Measurements from ENCODE around the gene KCNH3.
A peak's percentile ranks its signal among the peaks of the same experiment; 100 is the strongest.
"Not testable (repeated sequence)": the region's sequence is repeated elsewhere in the genome, so short reads cannot be mapped to it uniquely, and the experiment has no call there.

KCNH3 gene

GRCh38 chr12:49527361-49528130 is 11.3 kb upstream of the KCNH3 start:
- no peak for DNase-seq

DNA sequence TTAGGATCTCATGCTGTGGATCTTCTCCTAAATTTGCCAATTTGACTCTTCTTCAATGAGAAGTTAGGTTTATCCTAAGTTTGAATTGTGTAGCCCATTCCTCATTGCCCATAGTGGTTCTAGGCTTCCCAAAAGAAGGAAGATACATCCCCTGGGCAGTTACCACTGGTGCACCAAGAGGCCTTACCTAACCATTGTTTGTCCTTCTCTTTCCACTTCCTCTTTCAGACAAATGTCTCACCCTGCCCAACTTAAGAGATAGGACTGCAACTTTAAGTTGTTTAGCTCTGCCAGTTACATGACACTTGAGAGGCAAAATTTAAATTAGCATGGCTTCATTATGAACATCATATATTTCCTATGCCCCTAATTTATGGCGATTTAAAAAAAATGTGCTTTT is 9.4 kb upstream of the KCNH3 start:
- DNase-seq, result no peak

- no peak for DNase-seq
Measured at GRCh38 chr12:49531745-49532144, 7.1 kb upstream of the KCNH3 start.

- DNase-seq, result no peak
Measured at GRCh38 chr12:49533331-49533730, 5.5 kb upstream of the KCNH3 start.

DNA sequence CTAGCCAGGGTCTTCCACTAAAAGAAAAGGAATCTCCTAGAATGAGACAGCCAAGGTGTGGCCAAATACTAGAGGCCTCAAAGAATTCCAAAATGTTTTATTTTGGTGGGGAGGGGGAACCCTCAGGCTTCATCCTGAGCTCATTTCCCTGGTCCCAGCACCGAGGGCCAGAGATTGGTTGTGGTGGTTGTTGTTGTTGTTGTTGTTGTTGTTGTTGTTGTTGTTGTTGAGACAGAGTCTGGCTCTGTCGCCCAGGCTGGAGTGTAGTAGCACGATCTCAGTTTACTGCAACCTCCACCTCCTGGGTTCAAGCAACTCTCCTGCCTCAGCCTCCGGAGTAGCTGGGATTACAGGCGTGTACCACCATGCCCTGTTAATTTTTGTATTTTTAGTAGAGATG is 4.7 kb upstream of the KCNH3 start:
- DNase-seq, result not testable (repeated sequence)

DNA sequence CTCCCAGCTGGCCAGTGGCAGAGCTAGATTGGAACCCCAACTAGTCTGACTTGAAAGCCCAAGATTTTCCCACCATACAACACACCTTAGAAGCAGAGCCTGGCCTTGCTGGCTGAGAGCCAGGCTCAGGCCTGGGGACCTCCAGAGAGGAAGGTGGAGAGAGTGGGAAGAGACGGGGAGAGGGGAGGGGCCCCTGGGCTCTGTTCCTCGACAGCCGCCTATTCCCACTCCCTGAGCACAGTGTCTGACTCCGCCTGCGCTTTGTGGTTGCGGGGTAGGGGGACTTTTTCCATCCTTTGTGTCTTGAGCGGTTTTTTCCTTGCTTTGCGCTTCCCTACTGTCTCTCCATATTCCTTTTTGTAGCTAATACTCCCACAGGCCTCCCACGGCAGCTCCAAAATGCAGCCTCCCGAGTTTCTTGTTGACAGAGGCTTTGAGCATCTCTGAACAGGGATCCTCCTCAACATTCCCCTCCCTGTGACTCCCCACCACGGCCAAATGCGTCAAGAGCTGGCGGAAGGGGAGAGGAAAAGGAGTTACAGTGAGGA is 4.0 kb upstream of the KCNH3 start:
- no peak for DNase-seq

DNA sequence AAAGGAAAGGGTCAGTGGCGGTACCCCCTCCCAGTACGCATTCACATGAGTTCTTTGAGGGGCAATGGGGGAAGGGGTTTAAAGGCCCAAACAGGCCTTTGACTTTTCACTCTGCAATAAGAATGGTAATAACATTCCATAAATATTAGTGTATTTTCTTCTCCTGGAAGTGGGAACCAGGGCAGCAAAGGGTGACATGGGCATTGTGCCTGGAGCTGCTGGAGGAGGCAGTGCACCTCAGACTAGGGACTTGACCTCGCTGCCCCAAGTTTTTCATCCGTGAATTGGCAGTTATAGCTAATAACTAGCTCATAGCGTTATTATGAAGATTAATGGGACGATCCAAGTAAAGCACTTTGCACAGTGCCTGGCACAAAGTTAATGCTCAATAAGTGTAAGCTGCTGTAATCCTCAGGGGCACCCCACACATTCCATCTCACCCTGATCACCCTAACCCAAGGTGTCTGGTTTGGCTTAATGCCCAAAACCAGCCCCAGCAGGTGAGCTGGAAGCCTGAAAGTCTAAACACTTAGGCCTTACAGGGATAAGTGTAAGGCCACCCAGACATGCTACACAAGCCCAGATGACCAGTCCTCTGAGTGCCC is 2.8 kb upstream of the KCNH3 start:
- no peak for DNase-seq

- no peak for DNase-seq
Measured at GRCh38 chr12:49536526-49537071, 2.2 kb upstream of the KCNH3 start.

DNA sequence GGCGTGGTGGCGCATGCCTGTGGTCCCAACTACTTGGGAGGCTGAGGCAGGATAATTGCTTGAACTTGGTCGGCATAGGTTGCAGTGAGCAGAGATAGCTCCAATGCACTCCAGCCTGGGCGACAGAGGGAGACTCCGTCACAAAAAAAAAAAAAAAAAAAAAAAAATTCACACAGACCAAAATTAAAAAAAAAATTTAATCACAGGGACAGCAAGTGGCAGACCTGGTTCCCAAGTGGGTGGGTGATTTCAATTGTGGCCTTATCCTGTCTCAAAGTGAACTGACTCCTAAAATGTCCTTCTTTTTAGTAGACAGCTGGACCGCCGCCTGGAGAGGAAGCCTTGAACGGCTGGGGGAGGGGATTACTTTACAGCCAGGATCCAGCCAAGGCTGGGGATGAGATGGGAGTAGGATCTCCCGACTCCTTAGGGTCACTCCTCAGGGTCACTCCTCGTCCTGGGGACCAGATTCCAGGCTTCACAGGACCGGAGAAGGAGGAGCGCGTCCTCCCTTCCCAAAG is 1.5 kb upstream of the KCNH3 start:
- DNase-seq, result no peak

DNA sequence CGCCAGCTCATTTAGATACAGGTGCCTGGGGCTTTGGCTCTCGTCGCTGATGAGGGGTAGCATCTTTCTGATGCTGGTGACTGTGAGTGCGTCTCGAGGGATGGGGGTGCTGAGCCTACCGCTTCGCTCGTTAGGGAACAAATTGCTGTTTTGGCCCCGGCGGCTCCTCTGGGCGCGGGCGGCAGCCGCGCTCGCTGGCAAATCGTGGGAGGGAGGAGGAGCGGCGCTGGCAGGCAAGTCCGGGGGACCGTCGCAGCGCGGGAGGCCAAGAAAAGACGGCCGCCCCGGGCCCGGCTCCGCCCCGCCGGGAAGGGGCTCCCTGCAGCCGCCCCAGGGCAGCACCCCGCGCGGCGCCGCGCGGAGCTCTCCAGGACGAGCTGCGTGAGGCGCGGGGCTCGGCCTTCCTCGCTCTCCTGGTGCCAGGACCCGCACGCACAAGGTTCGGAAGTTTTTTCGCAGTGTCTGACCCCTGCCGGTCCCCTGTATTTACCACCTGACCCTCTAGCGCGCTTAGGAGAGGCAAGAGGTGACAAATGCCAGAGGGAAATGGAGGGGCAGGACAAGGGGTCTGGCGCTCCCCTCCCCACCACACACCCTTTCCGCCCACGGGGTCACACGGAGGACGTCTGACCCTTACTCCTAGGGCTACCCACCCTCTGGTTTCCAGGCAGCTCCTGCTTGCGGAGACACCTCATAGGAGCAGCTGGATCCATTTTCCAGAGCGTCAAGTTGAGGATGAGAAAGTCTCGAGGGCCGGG is 899 bp upstream of the KCNH3 start:
- DNase-seq, result peak; percentile 78

- no peak for DNase-seq
Measured at GRCh38 chr12:49539406-49540228, 787 bp downstream of the KCNH3 start.

DNA sequence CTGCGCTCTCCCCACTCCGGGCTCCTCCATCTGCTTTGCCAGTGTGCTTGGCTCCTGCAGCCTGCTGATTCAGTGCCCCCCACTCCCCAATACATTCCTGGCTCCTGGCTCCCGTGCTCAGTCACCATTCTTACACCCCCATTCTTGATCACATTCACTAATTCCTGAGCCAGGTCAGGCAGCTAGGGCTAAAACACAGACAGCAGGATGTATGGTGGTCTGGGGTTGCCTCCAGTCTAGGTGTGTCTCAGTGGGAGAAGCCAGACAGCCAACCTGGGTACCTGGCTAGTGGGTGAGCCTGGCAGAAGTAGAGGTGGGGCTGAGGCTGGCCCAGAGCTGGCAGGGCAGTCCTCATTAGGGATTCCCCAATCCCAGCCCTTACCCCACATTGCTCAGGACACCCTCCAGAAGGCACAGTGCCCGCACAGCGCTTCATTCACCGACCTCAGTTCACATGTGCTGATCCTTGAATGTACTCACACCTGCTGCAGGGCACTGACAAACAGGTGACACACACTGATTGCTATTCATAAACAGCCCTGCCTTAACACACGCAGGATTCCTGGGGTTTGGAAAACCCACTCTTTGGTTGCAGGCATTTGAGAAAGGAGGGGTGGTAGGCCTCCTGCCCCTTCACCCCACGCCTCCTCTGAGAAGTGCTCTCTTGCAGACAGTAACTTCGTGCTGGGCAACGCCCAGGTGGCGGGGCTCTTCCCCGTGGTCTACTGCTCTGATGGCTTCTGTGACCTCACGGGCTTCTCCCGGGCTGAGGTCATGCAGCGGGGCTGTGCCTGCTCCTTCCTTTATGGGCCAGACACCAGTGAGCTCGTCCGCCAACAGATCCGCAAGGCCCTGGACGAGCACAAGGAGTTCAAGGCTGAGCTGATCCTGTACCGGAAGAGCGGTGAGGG is 1.7 kb downstream of the KCNH3 start:
- DNase-seq, result no peak

DNA sequence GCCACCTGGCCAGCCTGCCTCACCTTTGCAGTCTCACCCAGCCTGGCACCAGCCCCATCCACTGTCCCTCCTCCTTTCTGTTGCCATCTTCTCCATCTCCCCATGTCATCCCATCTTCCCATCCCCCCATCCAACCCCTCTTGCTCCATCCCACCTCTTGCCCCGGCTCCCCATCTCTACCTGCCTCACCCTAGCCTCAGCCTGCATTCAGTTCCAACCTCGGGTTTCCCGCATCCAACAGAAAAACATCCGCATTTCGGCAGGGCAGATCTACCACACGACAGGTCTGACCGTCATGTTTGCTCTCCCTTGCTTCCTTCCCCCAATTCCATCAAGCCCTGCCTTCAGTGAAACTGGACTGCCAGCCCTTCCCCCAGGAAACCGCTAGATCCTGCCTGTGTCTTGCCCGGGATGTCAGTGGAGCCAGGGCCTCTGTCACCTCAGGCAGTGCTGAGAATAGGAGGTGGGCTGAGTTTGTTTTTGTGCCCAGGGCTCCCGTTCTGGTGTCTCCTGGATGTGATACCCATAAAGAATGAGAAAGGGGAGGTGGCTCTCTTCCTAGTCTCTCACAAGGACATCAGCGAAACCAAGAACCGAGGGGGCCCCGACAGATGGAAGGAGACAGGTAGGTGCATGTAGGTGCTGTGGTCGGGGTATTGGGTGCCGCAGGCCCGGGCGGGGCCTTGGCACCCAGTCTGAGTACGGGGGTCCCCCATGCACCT is 2.5 kb downstream of the KCNH3 start:
- DNase-seq, result no peak

- DNase-seq, result no peak
Measured at GRCh38 chr12:49541911-49542505, 3.2 kb downstream of the KCNH3 start.

DNA sequence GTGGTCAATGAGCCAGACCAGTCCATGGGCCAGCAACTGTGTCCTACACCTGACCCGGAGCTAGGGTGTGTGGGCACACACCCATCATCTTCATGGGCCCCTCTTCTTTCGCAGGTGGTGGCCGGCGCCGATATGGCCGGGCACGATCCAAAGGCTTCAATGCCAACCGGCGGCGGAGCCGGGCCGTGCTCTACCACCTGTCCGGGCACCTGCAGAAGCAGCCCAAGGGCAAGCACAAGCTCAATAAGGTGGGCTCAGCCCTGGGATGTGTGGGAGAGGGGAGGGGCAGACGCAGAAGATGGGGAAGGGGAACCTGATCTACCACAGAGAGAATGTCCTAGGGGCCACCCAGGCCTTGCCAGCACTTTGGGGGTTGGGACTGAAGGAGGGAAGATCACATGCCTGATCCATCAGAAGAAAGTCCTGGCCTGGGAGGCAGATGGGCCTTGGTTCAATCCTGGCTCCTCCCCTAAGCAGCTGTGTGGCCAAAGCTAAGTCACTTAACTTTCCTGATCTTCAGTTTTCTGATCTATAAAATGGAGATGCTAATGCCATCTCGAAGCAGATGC is 3.8 kb downstream of the KCNH3 start:
- DNase-seq, result no peak

DNA sequence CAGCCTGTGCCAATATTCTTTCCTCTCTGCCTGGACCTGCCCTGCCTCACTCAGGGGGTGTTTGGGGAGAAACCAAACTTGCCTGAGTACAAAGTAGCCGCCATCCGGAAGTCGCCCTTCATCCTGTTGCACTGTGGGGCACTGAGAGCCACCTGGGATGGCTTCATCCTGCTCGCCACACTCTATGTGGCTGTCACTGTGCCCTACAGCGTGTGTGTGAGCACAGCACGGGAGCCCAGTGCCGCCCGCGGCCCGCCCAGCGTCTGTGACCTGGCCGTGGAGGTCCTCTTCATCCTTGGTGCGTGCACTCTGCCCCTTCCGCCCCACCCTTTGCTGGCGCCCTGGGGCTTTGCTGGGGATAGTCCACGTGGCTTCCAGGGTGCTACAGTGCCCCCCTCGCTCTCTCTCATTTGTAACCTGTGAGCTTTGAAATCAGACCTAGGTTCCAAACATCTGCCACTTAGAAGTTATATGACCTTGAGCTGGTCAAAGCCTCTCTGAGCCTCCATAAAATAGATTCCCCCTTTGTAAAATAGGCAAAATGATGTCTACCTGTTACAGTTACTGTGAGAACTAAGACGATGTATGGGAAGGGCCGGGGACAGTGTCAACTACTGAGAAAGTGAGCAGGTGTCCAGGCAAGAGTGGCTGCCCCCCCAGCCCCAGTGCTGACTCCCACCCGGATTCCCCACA is 4.5 kb downstream of the KCNH3 start:
- no peak for DNase-seq

GRCh38 chr12:49543914-49544815 is 5.3 kb downstream of the KCNH3 start:
- peak; percentile 57 for DNase-seq

DNA sequence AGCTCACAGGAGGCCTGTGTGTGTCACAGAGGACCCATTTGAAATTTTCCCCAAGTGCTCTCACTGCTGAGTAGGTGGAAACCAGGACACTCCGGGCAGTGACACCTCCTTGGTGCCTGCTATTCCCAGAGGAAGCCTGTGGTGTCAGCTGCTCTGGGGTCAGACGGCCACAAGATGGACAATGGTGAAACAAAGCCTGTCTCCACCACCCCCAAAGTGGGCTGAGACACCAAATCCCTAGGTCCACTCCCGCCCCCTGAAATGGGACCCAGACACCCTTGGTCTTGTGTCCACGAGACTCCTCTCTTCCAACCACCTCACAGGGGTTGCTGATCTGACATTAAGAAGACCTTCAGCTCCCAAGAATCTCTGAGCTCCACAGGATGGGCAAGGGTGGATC is 7.0 kb downstream of the KCNH3 start:
- peak; percentile 44 for DNase-seq
